ENCODE measurements around the gene MACROD1.
A peak's percentile ranks its signal among the peaks of the same experiment; 100 is the strongest.

The MACROD1 gene

DNA sequence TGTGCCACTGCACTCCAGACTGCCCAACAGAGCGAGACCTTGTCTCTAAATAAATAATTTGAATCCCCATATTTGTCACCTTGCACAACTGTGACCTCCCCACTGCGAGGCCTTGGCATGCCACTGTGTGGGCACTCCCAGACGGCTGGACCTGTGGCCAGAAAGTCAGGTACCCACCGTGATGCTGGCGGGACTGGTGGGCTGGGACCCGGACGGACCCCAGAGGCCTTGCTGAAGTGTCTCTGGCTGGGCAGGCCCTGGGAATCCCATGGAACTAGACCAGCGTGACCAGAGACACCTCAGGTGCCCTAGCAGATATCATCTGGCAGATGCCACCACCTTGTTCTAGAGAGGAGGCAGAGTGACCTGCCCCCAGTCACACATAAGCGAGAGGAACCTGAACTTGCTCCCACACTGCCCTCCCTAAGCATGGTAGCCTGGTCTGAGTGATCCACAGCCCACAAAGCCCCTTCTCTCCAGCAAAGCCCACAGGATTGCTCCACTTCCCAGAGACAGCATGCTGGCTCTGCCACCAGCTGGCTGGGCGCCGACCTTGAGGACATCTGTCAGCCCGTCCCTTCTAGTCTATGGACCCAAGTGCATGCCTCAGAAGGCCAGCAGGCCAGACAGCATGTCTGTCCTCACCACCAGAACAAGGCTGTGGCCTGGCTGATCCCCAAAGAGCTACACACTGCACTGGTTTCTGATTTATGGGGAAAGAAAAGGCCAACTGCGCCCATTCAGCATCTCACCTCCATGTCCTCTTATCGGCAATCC lies 9.5 kb downstream of the MACROD1 start:
- no peak for DNase-seq (ENCODE audit: insufficient read length, low spot score)
- FAIRE-seq, result no peak
- no peak for TF ChIP-seq PAX5 (IDR thresholded peaks at IDR 0.05; ENCODE audit: insufficient read depth, low read length, severe bottlenecking)
- TF ChIP-seq POLR2A (IDR thresholded peaks at IDR 0.05; ENCODE audit: low read depth, low read length), result no peak
- TF ChIP-seq POU2F2 (IDR thresholded peaks at IDR 0.05; ENCODE audit: low read depth, low read length), result no peak
- no peak for TF ChIP-seq POLR2AphosphoS5 (IDR thresholded peaks at IDR 0.05; ENCODE audit: low read depth, low read length)
- no peak for TF ChIP-seq SPI1 (IDR thresholded peaks at IDR 0.05; ENCODE audit: low read depth, low read length)
- TF ChIP-seq TAF1 (IDR thresholded peaks at IDR 0.05; ENCODE audit: low read depth, low read length), result no peak

DNA sequence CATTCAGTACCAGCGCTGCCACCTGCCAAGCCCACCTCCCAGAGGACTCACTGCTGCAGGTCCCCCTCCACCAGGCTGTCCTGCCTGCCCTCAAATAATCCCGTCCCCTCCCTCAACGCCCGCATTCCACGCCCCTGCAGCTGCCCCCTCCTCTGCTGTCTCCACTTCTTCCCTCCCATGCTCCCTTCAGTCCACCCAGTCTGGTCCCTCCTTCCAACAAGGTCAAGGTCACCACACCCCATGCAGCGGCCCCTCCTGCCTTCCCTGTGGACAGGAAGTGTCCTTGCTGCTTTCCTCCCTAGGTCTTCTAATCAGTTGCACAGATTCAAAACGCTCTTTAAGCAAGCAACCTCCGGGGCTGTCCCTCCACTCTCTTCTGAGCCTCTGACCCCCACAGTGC lies 12.1 kb downstream of the MACROD1 start:
- FAIRE-seq, result no peak
- DNase-seq (ENCODE audit: insufficient read length, low spot score), result no peak
- TF ChIP-seq POLR2AphosphoS5 (IDR thresholded peaks at IDR 0.05; ENCODE audit: low read depth, low read length), result no peak
- TF ChIP-seq PAX5 (IDR thresholded peaks at IDR 0.05; ENCODE audit: insufficient read depth, low read length, severe bottlenecking), result no peak
- no peak for TF ChIP-seq SPI1 (IDR thresholded peaks at IDR 0.05; ENCODE audit: low read depth, low read length)
- TF ChIP-seq POLR2A (IDR thresholded peaks at IDR 0.05; ENCODE audit: low read depth, low read length), result no peak
- no peak for TF ChIP-seq TAF1 (IDR thresholded peaks at IDR 0.05; ENCODE audit: low read depth, low read length)
- TF ChIP-seq POU2F2 (IDR thresholded peaks at IDR 0.05; ENCODE audit: low read depth, low read length), result no peak

DNA sequence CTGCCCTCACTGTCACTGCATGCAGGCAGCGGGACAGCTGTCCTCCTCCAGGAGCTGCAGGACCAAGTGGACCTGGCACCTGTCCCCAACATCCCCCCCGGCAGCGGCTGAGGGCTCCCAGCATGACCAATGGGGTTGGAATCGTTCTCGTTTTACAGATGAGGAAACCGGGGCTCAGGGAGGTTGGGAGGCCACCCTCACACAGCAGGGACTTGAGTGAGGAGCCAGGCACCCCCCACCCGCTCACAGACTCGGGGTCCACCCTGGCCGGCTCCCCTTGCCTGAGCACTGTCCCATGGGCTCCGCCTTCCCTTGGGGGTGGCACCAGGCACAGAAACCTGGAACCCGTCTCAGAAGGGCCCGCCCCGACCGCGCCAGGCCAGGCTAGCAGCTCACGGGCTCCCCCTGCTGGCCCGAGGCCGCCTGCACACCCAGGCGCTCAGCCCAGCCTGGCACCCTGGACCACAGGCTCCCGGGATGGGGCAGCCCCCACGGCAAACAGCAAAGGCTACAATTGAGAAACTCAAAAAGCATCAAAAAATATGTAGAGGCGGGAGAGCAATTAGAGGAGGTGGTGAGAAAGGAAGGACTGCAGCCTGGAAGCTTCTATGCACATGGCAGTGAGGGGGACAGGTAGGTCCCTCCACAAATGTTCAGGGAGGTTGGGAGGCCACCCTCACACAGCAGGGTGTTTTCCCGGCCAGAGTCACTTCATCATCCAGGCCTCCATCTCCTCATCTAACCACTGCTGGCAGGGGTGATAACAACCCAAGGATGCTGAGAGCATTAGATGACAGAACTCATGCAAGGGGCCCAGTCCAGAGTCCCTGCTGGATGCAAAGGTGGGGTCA lies 12.8 kb downstream of the MACROD1 start:
- TF ChIP-seq POLR2A (IDR thresholded peaks at IDR 0.05; ENCODE audit: low read depth, low read length) (no peak), POU2F2 (IDR thresholded peaks at IDR 0.05; ENCODE audit: low read depth, low read length) (no peak), SPI1 (IDR thresholded peaks at IDR 0.05; ENCODE audit: low read depth, low read length) (no peak), PAX5 (IDR thresholded peaks at IDR 0.05; ENCODE audit: insufficient read depth, low read length, severe bottlenecking) (no peak), TAF1 (IDR thresholded peaks at IDR 0.05; ENCODE audit: low read depth, low read length) (no peak), POLR2AphosphoS5 (IDR thresholded peaks at IDR 0.05; ENCODE audit: low read depth, low read length) (no peak)
- DNase-seq (ENCODE audit: insufficient read length, low spot score), result peak; percentile 96
- peak; percentile 90 for FAIRE-seq

DNA sequence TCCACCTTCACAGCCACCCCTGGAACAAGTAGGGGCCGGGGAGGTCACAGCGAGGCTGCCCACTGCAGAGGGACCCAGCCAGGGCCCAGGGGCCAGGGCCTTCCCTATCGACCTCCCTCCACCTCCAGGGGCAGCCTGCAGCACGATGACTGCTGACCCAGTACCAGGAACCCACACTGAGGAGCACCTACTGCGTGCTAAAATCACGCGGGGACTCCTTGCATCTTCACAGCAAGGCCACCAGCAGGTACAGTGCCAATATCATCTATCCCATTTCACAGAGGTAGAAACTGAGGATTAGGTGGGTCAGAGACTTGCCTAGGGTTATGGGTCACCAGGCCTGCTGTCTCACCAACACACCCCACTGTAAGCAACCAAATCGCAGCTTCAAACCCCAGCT lies 14.6 kb downstream of the MACROD1 start:
- no peak for DNase-seq (ENCODE audit: insufficient read length, low spot score)
- no peak for TF ChIP-seq SPI1 (IDR thresholded peaks at IDR 0.05; ENCODE audit: low read depth, low read length)
- TF ChIP-seq PAX5 (IDR thresholded peaks at IDR 0.05; ENCODE audit: insufficient read depth, low read length, severe bottlenecking), result no peak
- no peak for TF ChIP-seq POU2F2 (IDR thresholded peaks at IDR 0.05; ENCODE audit: low read depth, low read length)
- no peak for TF ChIP-seq POLR2AphosphoS5 (IDR thresholded peaks at IDR 0.05; ENCODE audit: low read depth, low read length)
- no peak for TF ChIP-seq TAF1 (IDR thresholded peaks at IDR 0.05; ENCODE audit: low read depth, low read length)
- TF ChIP-seq POLR2A (IDR thresholded peaks at IDR 0.05; ENCODE audit: low read depth, low read length), result no peak
- no peak for FAIRE-seq

DNA sequence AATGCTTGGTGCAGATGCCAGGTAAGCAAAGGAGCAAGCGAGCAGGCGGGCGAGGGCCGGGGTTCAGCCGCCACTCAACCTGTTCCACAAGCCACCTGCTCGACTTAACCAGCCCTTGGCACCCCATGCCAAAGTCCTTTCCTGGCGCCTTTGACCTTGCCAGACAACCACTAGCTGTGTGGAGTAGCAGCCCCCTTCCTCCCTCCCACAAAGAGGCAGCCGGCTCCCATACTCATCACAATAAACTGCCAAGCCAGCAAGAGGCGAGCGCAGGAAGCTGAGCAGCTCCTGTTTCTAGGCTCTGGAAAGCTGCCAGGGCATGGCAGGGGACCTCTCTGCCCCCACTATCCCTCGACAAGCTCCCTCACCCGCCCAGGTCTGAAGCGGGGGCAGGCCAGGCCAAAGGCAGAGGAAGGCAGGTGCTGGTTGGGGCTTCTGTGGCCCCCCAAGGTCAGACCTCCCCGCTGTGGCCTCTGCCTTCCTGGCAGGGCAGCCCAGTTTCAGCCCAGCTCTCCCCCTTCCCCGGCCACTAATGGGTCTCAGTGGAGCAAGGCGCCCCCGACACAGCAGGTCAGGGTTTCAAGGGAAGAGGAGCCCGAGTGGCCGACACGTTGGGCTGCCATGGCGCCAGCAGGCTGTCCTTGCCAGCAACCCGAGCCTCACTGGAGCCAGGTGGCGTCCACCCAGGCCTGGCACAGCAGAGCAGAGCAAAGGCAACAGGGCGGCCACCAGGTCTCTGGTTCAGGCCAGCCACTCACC lies 15.3 kb downstream of the MACROD1 start:
- TF ChIP-seq PAX5 (IDR thresholded peaks at IDR 0.05; ENCODE audit: insufficient read depth, low read length, severe bottlenecking), result no peak
- no peak for TF ChIP-seq TAF1 (IDR thresholded peaks at IDR 0.05; ENCODE audit: low read depth, low read length)
- TF ChIP-seq POU2F2 (IDR thresholded peaks at IDR 0.05; ENCODE audit: low read depth, low read length), result no peak
- no peak for TF ChIP-seq POLR2AphosphoS5 (IDR thresholded peaks at IDR 0.05; ENCODE audit: low read depth, low read length)
- TF ChIP-seq POLR2A (IDR thresholded peaks at IDR 0.05; ENCODE audit: low read depth, low read length), result no peak
- no peak for TF ChIP-seq SPI1 (IDR thresholded peaks at IDR 0.05; ENCODE audit: low read depth, low read length)
- FAIRE-seq, result no peak
- no peak for DNase-seq (ENCODE audit: insufficient read length, low spot score)

DNA sequence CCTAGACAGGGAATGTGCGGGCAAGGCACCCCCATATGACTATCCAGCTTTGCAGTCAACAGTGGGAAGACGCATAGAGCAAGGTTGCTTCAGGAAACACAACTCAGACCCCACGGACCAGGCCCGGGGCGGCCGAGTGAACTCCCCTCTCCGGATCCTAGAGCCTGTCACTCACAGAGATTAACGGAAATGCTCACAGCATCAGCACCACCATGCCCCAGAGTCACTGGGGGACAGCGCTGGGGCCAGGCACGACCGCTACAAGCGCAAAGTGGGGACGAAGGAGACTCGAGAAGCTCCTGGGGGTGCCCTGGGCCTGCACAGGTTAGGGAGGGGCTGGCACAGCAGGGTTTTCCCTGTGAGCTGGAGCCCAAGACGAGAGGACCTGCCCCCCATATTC lies 15.9 kb downstream of the MACROD1 start:
- DNase-seq (ENCODE audit: insufficient read length, low spot score) (no peak), FAIRE-seq (no peak)
- TF ChIP-seq SPI1 (IDR thresholded peaks at IDR 0.05; ENCODE audit: low read depth, low read length) (no peak), POLR2A (IDR thresholded peaks at IDR 0.05; ENCODE audit: low read depth, low read length) (no peak), POU2F2 (IDR thresholded peaks at IDR 0.05; ENCODE audit: low read depth, low read length) (no peak), TAF1 (IDR thresholded peaks at IDR 0.05; ENCODE audit: low read depth, low read length) (no peak)

DNA sequence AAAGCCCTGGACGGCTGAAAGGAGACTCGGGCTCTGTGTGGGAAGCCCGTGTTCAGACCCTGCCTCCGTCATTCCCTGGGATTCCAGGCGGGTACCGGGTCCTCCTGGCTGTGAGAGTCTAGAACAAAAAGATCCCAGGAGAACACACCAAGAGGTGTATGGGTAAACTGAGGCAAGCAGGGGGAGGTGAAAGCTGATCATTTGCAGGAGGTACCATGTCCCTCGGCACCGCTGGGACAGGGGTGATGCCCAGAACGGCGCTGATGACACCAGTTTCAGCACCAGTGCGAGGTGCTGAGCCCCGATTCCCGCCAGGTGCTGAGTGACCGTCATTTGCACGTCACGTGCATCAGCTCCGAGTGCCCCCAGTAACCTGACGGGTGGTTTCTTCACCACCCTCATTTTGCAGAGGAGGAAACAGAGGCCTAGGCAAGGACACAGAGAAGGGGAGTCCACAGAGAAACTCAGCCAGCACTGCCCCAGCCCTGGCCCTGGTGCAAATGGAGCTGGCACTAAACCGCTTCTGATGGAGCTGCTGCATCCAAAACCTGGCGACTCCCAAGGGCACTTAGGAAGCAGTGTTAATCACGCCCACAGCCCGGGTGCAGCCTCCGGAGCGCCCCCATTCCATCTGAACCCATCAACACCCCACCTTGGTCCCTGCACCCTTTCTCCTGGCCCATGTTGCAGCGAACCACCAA lies 16.8 kb downstream of the MACROD1 start:
- DNase-seq (ENCODE audit: insufficient read length, low spot score), result no peak
- no peak for FAIRE-seq
- no peak for TF ChIP-seq POLR2AphosphoS5 (IDR thresholded peaks at IDR 0.05; ENCODE audit: low read depth, low read length)
- no peak for TF ChIP-seq POU2F2 (IDR thresholded peaks at IDR 0.05; ENCODE audit: low read depth, low read length)
- no peak for TF ChIP-seq SPI1 (IDR thresholded peaks at IDR 0.05; ENCODE audit: low read depth, low read length)
- TF ChIP-seq POLR2A (IDR thresholded peaks at IDR 0.05; ENCODE audit: low read depth, low read length), result no peak
- TF ChIP-seq TAF1 (IDR thresholded peaks at IDR 0.05; ENCODE audit: low read depth, low read length), result no peak
- TF ChIP-seq PAX5 (IDR thresholded peaks at IDR 0.05; ENCODE audit: insufficient read depth, low read length, severe bottlenecking), result no peak

DNA sequence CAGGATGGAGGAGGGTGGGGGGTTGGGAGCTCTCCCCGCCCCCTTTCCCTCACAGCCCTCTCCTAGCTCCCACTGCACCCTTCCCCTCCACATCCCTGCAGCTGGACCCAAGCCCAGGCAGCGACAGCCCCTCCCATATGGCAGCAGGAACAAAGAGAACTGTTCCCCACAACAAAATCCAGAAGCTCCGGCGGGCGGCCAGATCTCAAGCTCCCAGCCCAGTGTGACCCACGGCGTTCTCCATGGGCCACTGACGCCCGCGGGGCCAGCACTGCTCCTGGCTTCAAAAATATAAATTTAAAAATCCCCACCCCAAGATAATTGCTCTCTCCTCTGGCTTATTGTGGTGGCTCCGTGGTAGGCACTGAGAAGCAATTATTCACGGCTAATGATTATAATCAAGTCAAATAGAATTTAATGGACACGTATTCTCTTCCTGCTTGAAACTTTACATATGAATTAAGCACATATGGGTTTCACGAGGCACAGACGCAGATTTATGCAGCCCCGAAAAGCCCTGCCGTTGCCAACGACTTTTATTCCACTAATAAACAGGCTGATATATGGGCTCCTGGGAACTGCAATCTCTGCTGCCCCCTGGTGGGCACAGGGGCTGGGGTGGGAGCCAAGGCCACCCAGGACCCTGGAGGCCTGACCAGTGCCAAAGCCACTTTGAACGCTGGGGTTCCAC lies 17.5 kb downstream of the MACROD1 start:
- TF ChIP-seq POLR2AphosphoS5 (IDR thresholded peaks at IDR 0.05; ENCODE audit: low read depth, low read length), result no peak
- TF ChIP-seq TAF1 (IDR thresholded peaks at IDR 0.05; ENCODE audit: low read depth, low read length), result no peak
- no peak for TF ChIP-seq PAX5 (IDR thresholded peaks at IDR 0.05; ENCODE audit: insufficient read depth, low read length, severe bottlenecking)
- TF ChIP-seq POU2F2 (IDR thresholded peaks at IDR 0.05; ENCODE audit: low read depth, low read length), result no peak
- no peak for TF ChIP-seq POLR2A (IDR thresholded peaks at IDR 0.05; ENCODE audit: low read depth, low read length)
- no peak for TF ChIP-seq SPI1 (IDR thresholded peaks at IDR 0.05; ENCODE audit: low read depth, low read length)
- DNase-seq (ENCODE audit: insufficient read length, low spot score), result peak; percentile 81
- peak; percentile 40 for FAIRE-seq
